ENCODE measurements around the gene UBE2E3. TPM values are rescaled to one million over a fixed set of nuclear protein-coding genes. Genes with fewer than 3 reads are reported as not detected.

UBE2E3 gene
- total RNA-seq (2012; rRNA removed) (92.8 and 106 TPM in 2 replicates), polyA plus RNA-seq (2012; rRNA removed) (89.7 and 114 TPM in 2 replicates), Bru-seq, nascent RNA (percentile 91 among the genes with signal in this experiment), BruChase-seq, experiment 1, labeled RNA remaining after a 6-hour chase (percentile 89 among the genes with signal in this experiment), BruChase-seq, experiment 2, labeled RNA remaining after a 2-hour chase (percentile 93 among the genes with signal in this experiment)
- polyA plus RNA-seq (2012; cell fraction: cytosol; rRNA removed): 43.0 and 45.4 TPM in 2 replicates
- 17.3 and 152 TPM in 2 replicates for polyA plus RNA-seq (2012; cell fraction: nucleus; rRNA removed; ENCODE audit: low replicate concordance)
- long read RNA-seq, transcript UBE2E3-209 (6 exons, 1,556 nt): minor isoform, 5 of 88 reads
- long read RNA-seq, transcript UBE2E3-202 (6 exons, 1,570 nt): major isoform, 57 of 88 reads
- long read RNA-seq, partial matches to known transcripts: 11 of 88 reads
- long read RNA-seq, other reads (novel, unspliced or antisense): 13 of 88 reads

DNA sequence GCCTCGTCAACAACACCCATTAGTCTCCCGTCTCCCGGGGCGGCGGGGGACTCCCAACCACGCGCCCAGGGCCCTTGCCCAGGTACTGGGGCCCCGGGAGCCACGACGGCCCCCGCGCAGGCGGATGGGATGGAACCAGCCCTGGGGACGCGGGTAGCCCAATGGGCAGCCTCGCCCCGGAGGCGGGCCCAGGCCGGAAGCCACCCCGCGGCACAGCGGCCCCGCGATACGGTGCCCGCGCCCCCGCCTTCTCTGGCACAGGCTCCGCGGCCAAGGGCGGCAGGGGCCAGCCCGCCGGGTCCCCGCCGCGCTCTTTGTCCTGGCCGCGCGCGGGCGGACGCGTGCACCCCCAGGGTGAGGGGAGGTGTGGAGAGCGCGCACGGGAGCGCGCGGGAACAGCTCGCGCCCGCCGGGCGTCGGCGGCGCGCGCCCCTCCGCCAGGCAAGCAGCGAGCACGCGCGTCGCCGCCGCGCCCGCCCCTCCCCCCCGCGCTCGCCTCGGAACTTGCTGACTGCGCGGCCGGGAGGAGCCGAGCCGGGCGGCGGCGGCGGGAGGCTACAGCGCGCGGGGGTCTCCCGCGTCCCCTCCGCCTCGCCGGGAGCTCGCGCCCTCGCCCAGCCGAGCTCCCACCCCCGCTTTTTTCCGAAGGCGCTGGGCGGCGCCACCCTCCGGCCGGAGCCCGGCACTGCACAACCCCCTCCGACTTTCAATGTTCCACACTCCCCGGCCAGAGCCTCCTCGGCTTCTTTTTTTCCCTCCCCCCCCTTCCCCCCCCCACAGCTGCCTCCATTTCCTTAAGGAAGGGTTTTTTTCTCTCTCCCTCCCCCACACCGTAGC, at the start of gene UBE2E3:
Gene UBE2E3 (plus strand): TSS at position 500 of the 837 bp plus-strand sequence. CDS start 1,438 bp downstream, outside the sequence.
- dilution Hi-C loops (cut with HindIII; ENCODE audit: low sequenced_read_pairs, unreplicated experiment): no loop called here
- TF ChIP-seq, protein P1, sequence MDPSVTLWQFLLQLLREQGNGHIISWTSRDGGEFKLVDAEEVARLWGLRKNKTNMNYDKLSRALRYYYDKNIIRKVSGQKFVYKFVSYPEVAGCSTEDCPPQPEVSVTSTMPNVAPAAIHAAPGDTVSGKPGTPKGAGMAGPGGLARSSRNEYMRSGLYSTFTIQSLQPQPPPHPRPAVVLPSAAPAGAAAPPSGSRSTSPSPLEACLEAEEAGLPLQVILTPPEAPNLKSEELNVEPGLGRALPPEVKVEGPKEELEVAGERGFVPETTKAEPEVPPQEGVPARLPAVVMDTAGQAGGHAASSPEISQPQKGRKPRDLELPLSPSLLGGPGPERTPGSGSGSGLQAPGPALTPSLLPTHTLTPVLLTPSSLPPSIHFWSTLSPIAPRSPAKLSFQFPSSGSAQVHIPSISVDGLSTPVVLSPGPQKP (IDR thresholded peaks at IDR 0.05; ENCODE audit: borderline replicate concordance, low read depth, low read length): no peak
- TF ChIP-seq POLR2A (IDR thresholded peaks at IDR 0.05; ENCODE audit: low read depth, low read length): peak; percentile 44
- peak; percentile 49 for TF ChIP-seq MAFK (IDR thresholded peaks at IDR 0.05; ENCODE audit: low read depth, low read length)
- no peak for TF ChIP-seq FOS (IDR thresholded peaks at IDR 0.05; ENCODE audit: low read depth, low read length)
- no peak for TF ChIP-seq RFX5 (IDR thresholded peaks at IDR 0.05; ENCODE audit: low read depth, low read length)
- no peak for TF ChIP-seq CHD1 (IDR thresholded peaks at IDR 0.05; ENCODE audit: low read depth, low read length)
- TF ChIP-seq NFE2L2 (IDR thresholded peaks at IDR 0.05; ENCODE audit: low read depth, low read length): no peak
- TF ChIP-seq RCOR1 (IDR thresholded peaks at IDR 0.05; ENCODE audit: insufficient replicate concordance, low read length): no peak
- peak; percentile 43 for TF ChIP-seq SMC3 (IDR thresholded peaks at IDR 0.05; ENCODE audit: low read depth, low read length)
- TF ChIP-seq, protein P2, sequence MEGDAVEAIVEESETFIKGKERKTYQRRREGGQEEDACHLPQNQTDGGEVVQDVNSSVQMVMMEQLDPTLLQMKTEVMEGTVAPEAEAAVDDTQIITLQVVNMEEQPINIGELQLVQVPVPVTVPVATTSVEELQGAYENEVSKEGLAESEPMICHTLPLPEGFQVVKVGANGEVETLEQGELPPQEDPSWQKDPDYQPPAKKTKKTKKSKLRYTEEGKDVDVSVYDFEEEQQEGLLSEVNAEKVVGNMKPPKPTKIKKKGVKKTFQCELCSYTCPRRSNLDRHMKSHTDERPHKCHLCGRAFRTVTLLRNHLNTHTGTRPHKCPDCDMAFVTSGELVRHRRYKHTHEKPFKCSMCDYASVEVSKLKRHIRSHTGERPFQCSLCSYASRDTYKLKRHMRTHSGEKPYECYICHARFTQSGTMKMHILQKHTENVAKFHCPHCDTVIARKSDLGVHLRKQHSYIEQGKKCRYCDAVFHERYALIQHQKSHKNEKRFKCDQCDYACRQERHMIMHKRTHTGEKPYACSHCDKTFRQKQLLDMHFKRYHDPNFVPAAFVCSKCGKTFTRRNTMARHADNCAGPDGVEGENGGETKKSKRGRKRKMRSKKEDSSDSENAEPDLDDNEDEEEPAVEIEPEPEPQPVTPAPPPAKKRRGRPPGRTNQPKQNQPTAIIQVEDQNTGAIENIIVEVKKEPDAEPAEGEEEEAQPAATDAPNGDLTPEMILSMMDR (conservative IDR thresholded peaks at IDR 0.05; ENCODE audit: low read depth, low read length): peak; percentile 77

More for the DNA sequence above, at the start of gene UBE2E3:
- Histone ChIP-seq H4K8ac (ENCODE audit: low read depth in 2 of 2, low read length in 2 of 2) (peak within 1 kb of the TSS; percentile 82 to 91), H2AK5ac (ENCODE audit: low read depth, low read length) (peak within 1 kb of the TSS; percentile 54), H3K56ac (ENCODE audit: extremely low read depth, insufficient read depth, low read length) (peak within 1 kb of the TSS; percentile 89), H3K4me1 (ENCODE audit: control insufficient read depth, insufficient read depth, low read length) (0 out of 2 replicates have a peak, but pooled peaks cover 7% of the 10 kb centered on the region), H3K9me3 (ENCODE audit: control insufficient read depth, insufficient read depth, low read length) (no peaks in the 10 kb centered on the region), H3K27me3 (ENCODE audit: control insufficient read depth, insufficient read depth, low read length) (no peaks in the 10 kb centered on the region), H3K4ac (ENCODE audit: low read depth, low read length) (peak within 1 kb of the TSS; percentile 95), H3K27ac (ENCODE audit: insufficient read depth, low read length) (peak within 1 kb of the TSS; percentile 75), H3K79me1 (ENCODE audit: low read depth in 1 of 2, low read length in 2 of 2) (peaks cover 0 to 15% of the 10 kb centered on the region in 2 experiments; a peak in 2 of 4 replicates), H3K23ac (ENCODE audit: low read depth, low read length) (peak within 1 kb of the TSS; percentile 78), H2BK20ac (ENCODE audit: low read depth, low read length) (peak within 1 kb of the TSS; percentile 72; the same call in 1 of the 2 replicates), H3K14ac (replicated peaks; ENCODE audit: low read depth, low read length) (peak within 1 kb of the TSS; percentile 89), H2BK120ac (ENCODE audit: low read depth, low read length) (peak within 1 kb of the TSS; percentile 74), H2AFZ (replicated peaks; ENCODE audit: low read length, poor library complexity) (peak within 1 kb of the TSS; percentile 95), H3K9ac (ENCODE audit: low read depth, low read length) (peak within 1 kb of the TSS; percentile 83), H3K9me1 (ENCODE audit: insufficient read depth, low read length) (peaks cover 3% of the 10 kb centered on the region; the same call in 1 of the 2 replicates), H4K5ac (ENCODE audit: low read depth, low read length) (peak within 1 kb of the TSS; percentile 73), H2BK5ac (ENCODE audit: low read depth, low read length, poor library complexity, severe bottlenecking) (peak within 1 kb of the TSS; percentile 79), H3K4me3 (ENCODE audit: insufficient read depth, low read depth, low read length) (peak within 1 kb of the TSS; percentile 96), H2BK15ac (ENCODE audit: low read depth, low read length) (peak within 1 kb of the TSS; percentile 74; the same call in 2 of the 3 replicates), H2AK9ac (replicated peaks; ENCODE audit: low read depth, low read length, poor library complexity) (peak within 1 kb of the TSS; percentile 85), H4K20me1 (ENCODE audit: insufficient read depth, low read length) (no peaks in the 10 kb centered on the region), H3K36me3 (ENCODE audit: control insufficient read depth, insufficient read depth, low read length) (no peaks in the 10 kb centered on the region), H4K91ac (ENCODE audit: insufficient read depth, low read depth, low read length) (peak within 1 kb of the TSS; percentile 87), H3K4me2 (ENCODE audit: low read depth, low read length) (peak within 1 kb of the TSS; percentile 99), H3K18ac (ENCODE audit: low read depth, low read length) (peak within 1 kb of the TSS; percentile 94)
- peak; percentile 82 for ATAC-seq (ENCODE audit: low read depth)
- in situ Hi-C loops (cut with MboI; ENCODE audit: low sequenced_read_pairs) (loop anchor here (10.0 kb wide), 1 partner anchor 856 kb away; no protein-coding TSS in a partner anchor), intact Hi-C loops (cut with micrococcal nuclease) (loop anchor here (1.0 to 5.0 kb wide), 6 partner anchors 92 to 1152 kb away; no protein-coding TSS in a partner anchor)
- POLR2A ChIA-PET (ENCODE audit: unreplicated experiment): interaction anchor here (0.6 to 0.9 kb wide), 3 partner anchors 264 to 768 kb away, joined by 5 to 8 read pairs (median 6); no protein-coding TSS in a partner anchor
- DNase-seq: peak; percentile 72
- 6% methylated on average over 7 of the region's 106 CpGs; no CpG with 5 or more reads in 1 of the 2 experiments for WGBS, 2 experiments (ENCODE audit: extremely low coverage in 2 of 2, insufficient read length in 1 of 2)
- no TSS peak for BruUV-seq (replicated peaks)
- CTCF ChIA-PET: interaction anchor here (0.6 to 2.4 kb wide), 13 partner anchors 11 to 857 kb away, joined by 3 to 12 read pairs (median 3); no protein-coding TSS in a partner anchor
